Osteocyte (in vitro differentiated cells): ENCODE data around the gene LY6G6C. TPM values are rescaled to one million over a fixed set of nuclear protein-coding genes. Genes with fewer than 3 reads are reported as not detected.

ENCODE experiments used
- DNase-seq: peaks from one replicate; pipeline ENCODE4 v3.0.0; 2021; ENCODE audit warnings: mixed read lengths; ENCODE audit not compliant: unreplicated experiment; ENCODE audit errors: extremely low spot score
- H3K27ac Mint-ChIP-seq: one replicate; pipeline ENCODE4 v1.8.0; 2021; ENCODE audit warnings: mild to moderate bottlenecking, mixed read lengths; ENCODE audit not compliant: unreplicated experiment
- H3K27me3 Mint-ChIP-seq: one replicate; pipeline ENCODE4 v1.8.0; 2021; ENCODE audit warnings: mixed read lengths; ENCODE audit not compliant: unreplicated experiment
- H3K36me3 Mint-ChIP-seq: one replicate; pipeline ENCODE4 v1.8.0; 2021; ENCODE audit warnings: mixed read lengths; ENCODE audit not compliant: unreplicated experiment
- H3K4me1 Mint-ChIP-seq: one replicate; pipeline ENCODE4 v1.8.0; 2021; ENCODE audit warnings: mixed read lengths; ENCODE audit not compliant: unreplicated experiment
- H3K4me3 Mint-ChIP-seq: one replicate; pipeline ENCODE4 v1.8.0; 2021; ENCODE audit warnings: mild to moderate bottlenecking, moderate library complexity, mixed read lengths; ENCODE audit not compliant: unreplicated experiment
- H3K9me3 Mint-ChIP-seq: one replicate; pipeline ENCODE4 v1.8.0; 2021; ENCODE audit warnings: mixed read lengths; ENCODE audit not compliant: unreplicated experiment
- CTCF ChIP-seq: fragments of 200-600 bp; sonication (generic); IDR thresholded peaks from 2 replicates; pipeline ENCODE4 v1.5.0; 2021; ENCODE audit warnings: antibody characterized with exemption, mild to moderate bottlenecking, moderate library complexity
- total RNA-seq: library from RNA; stranded (reverse); gene quantifications from 2 replicates; pipeline ENCODE4 v1.2.1, GENCODE V29; 2021

Gene LY6G6C
- total RNA-seq, 1 donor from 2014 or later = not detected

- no peak for TF ChIP-seq CTCF
- Mint-ChIP-seq H3K36me3 (peaks cover 2% of the 10 kb centered on the region), H3K9me3 (no peaks in the 10 kb centered on the region), H3K4me3 (no peak overlapping the region), H3K27me3 (no peaks in the 10 kb centered on the region), H3K27ac (no peak overlapping the region), H3K4me1 (peaks cover 18% of the 10 kb centered on the region)
- DNase-seq = no peak
Measured at GRCh38 chr6:31705931-31706330, 15.6 kb downstream of the LY6G6C start.

DNA sequence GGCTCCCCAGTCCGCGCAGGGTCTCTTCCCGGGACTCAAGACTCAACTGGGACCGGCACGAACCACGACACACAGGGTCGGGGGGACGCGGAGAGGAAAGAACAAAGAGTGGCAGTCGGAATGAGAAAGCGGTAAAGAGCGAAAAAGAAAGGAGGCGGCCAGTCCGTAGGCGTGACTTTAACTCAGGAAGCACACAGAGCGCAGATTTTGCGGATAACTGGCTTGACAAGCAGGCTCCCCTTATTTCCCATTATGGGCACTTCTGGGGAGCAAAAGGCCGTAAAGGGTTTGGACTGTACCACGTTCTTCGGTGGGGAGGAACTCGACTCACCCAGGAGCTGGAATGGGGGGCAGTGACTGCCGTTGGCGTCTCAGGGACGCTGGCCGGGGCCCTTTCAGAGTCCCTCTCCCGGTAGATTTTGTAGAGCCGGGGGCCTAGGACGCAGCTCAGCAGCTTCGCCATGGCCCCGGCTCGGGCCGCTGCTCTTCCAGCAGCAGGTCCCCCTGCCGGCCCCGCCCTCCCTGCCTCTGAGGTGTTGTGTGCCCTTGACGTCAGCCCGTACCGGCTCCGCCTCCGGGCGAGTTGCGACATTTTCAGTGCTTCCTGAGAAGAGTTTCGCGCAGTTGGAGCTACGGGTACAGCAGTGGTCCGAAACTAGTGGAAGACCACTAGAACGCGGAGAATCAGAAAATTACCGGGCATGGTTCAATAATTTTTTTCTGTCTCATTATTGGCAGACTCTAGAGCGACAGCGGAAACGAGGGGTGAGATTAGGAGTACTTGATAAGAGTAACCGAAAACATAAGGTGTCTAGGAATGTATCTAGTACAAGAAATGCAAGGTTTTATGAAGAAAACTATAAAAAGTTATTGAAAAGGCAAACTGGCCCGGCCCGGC is 18.5 kb downstream of the LY6G6C start, which contains the start of gene ABHD16A:
Gene ABHD16A, minus strand, starts transcription at position 506 of the 898 bp plus-strand sequence. Its CDS starts 43 bp downstream, at position 463.
- Mint-ChIP-seq H3K36me3 (peaks cover 2% of the 10 kb centered on the region), H3K27me3 (no peaks in the 10 kb centered on the region), H3K4me1 (peaks cover 23% of the 10 kb centered on the region), H3K27ac (peak within 1 kb of the TSS; percentile 98), H3K4me3 (peak within 1 kb of the TSS; percentile 99), H3K9me3 (no peaks in the 10 kb centered on the region)
- DNase-seq = peak; percentile 99
- no peak for TF ChIP-seq CTCF

- Mint-ChIP-seq H3K27ac (peak overlapping the region; percentile 98), H3K36me3 (peaks cover 7% of the 10 kb centered on the region), H3K4me3 (peak overlapping the region; percentile 99), H3K27me3 (no peaks in the 10 kb centered on the region), H3K9me3 (no peaks in the 10 kb centered on the region), H3K4me1 (peaks cover 23% of the 10 kb centered on the region)
- DNase-seq = no peak
- TF ChIP-seq CTCF = no peak
Measured at GRCh38 chr6:31702405-31702818, 19.1 kb downstream of the LY6G6C start.

DNA sequence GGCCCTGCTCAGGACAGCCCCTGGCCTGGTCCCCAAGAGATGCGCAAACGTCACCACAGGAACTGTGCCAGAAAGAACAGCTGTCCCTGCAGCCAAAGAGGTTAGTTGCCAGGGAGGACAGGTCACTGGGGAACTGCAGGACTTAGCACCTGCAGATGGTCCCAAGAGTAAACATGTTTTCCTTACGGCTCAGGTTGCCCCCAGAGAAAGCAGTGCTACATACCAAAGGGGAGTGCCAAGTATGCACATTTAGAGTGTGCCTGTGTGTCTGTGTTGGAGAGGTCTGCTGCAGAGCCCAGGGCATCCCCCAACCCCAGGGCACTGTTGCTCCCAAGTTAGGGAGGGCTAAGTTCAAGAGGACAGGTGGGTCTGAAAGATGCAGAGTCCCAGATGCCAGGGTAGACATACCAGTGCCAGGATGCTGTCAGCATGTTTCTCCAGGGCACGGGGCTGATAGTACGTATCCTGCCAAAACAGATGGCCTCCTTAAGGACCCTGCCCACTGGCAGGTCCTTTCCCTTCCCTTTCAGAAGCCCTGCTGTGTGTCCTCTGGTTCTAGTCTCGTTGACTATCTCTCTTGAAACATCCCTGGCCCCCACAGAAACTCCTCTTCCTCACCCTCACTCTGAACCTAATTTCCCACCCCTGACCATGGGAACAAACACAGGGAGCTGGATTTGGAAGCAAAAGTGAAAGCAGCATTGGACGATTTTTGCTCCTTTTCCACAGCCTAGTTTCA is 19.7 kb downstream of the LY6G6C start:
- H3K9me3 Mint-ChIP-seq = no peaks in the 10 kb centered on the region
- H3K4me1 Mint-ChIP-seq = peaks cover 23% of the 10 kb centered on the region
- peaks cover 8% of the 10 kb centered on the region for H3K36me3 Mint-ChIP-seq
- no peak for TF ChIP-seq CTCF
- DNase-seq = no peak
- peak overlapping the region; percentile 99 for H3K4me3 Mint-ChIP-seq
- peak overlapping the region; percentile 98 for H3K27ac Mint-ChIP-seq
- no peaks in the 10 kb centered on the region for H3K27me3 Mint-ChIP-seq
